Caco-2 (cell line): ENCODE measurements around the gene RNF214. TPM values are rescaled to one million over a fixed set of nuclear protein-coding genes. Genes with fewer than 3 reads are reported as not detected.

ENCODE experiments used
- BruUV-seq: library from RNA; stranded (reverse); fragments of 400-500 nt; replicated peaks from 2 replicates; lab custom pipeline; 2021; lab: Mats Ljungman, UMichigan
- CTCF ChIA-PET: fragments of 300-600 bp; sonication (Branson Sonifier 250); formaldehyde crosslinking; loops from one replicate; lab custom pipeline; 2022; ENCODE audit warnings: antibody characterized with exemption; lab: Charles Lee
- POLR2A ChIA-PET: fragments of 300-600 bp; sonication (Branson Sonifier 250); formaldehyde crosslinking; loops from one replicate; lab custom pipeline; 2022; ENCODE audit warnings: antibody characterized with exemption; lab: Charles Lee
- DNase-seq, 2 experiments: peaks; one replicate each; pipeline versions ENCODE4 v3.0.0 to v3.0.0-alpha.2; 2020 to 2022
- H3K27me3 ChIP-seq: replicated peaks from 2 replicates; pipeline ENCODE4 v1.6.0; 2011; ENCODE audit warnings: low read length; ENCODE audit not compliant: control insufficient read depth, insufficient read depth
- H3K36me3 ChIP-seq: 2 replicates; pipeline ENCODE4 v1.5.1; 2011; ENCODE audit warnings: low read length; ENCODE audit not compliant: control insufficient read depth, insufficient read depth
- H3K4me1 ChIP-seq: fragments of 250-450 bp; sonication (Bioruptor Pico); 2 replicates; pipeline ENCODE4 v1.5.1; 2020; ENCODE audit warnings: mild to moderate bottlenecking
- H3K4me3 ChIP-seq: 2 replicates; pipeline ENCODE4 v1.5.1; 2011; ENCODE audit warnings: low read depth, mild to moderate bottlenecking, control low read depth, low read length
- H3K9me3 ChIP-seq: fragments of 250-450 bp; sonication (Bioruptor Pico); 2 replicates; pipeline ENCODE4 v1.5.1; 2020; ENCODE audit warnings: mild to moderate bottlenecking, moderate library complexity
- H3K27ac Mint-ChIP-seq: one replicate; pipeline ENCODE4 v1.8.0; 2022; ENCODE audit warnings: mixed read lengths; ENCODE audit not compliant: unreplicated experiment
- H3K27me3 Mint-ChIP-seq: one replicate; pipeline ENCODE4 v1.8.0; 2022; ENCODE audit warnings: mixed read lengths; ENCODE audit not compliant: insufficient read depth, unreplicated experiment
- H3K36me3 Mint-ChIP-seq: one replicate; pipeline ENCODE4 v1.8.0; 2022; ENCODE audit warnings: mild to moderate bottlenecking, mixed read lengths; ENCODE audit not compliant: insufficient read depth, unreplicated experiment
- H3K4me1 Mint-ChIP-seq: one replicate; pipeline ENCODE4 v1.8.0; 2022; ENCODE audit warnings: low read depth, mixed read lengths; ENCODE audit not compliant: unreplicated experiment
- H3K4me3 Mint-ChIP-seq: one replicate; pipeline ENCODE4 v1.8.0; 2022; ENCODE audit warnings: mild to moderate bottlenecking, moderate library complexity, mixed read lengths; ENCODE audit not compliant: unreplicated experiment
- H3K9me3 Mint-ChIP-seq: one replicate; pipeline ENCODE4 v1.8.0; 2022; ENCODE audit warnings: mixed read lengths; ENCODE audit not compliant: unreplicated experiment
- CTCF ChIP-seq, 2 experiments: fragments of 200-600 bp in 1 of 2; IDR thresholded peaks; 1 replicate in 1 of 2; 2 replicates in 1 of 2; pipeline versions ENCODE4 v1.5.1 to v1.8.0; 2011 to 2022; ENCODE audit warnings: antibody characterized with exemption in 1 of 2, control low read depth in 1 of 2, inconsistent platforms in 1 of 2, low read depth in 1 of 2, low read length in 1 of 2, mild to moderate bottlenecking in 1 of 2, moderate library complexity in 1 of 2; ENCODE audit not compliant: insufficient read depth in 1 of 2, severe bottlenecking in 1 of 2, unreplicated experiment in 1 of 2
- intact Hi-C: fragments of 100-400 bp; cut with micrococcal nuclease; formaldehyde crosslinking; loops from one replicate; pipeline ENCODE4 v1.10.0; 2022; ENCODE audit not compliant: unreplicated experiment
- total RNA-seq: library from RNA; stranded (reverse); gene quantifications from 2 replicates; pipeline ENCODE4 v1.2.3, GENCODE V29; 2022

Gene RNF214
- total RNA-seq, 1 experiment from 2014 or later = 55.8 TPM

DNA sequence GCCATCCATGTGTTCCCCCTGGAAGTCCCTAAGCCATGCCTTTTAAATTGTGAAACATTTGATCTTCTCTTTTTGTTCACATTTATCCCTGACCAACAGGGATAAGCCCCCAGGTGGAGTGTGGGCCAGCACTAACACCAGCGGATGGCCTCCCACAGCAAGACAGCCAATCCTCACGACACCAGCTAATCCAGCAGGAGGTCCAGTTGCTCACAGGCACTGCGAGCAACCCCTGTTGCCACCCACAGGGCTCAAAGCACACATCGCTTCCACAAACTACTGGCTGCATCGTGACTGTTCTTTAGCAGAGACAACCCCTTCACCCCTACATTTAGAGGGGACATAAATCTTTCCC lies 2.6 kb upstream of the RNF214 start:
- Histone ChIP-seq H3K4me3 (no peak overlapping the region), H3K9me3 (no peaks in the 10 kb centered on the region), H3K27me3 (no peaks in the 10 kb centered on the region), H3K4me1 (peaks cover 32% of the 10 kb centered on the region), H3K36me3 (peaks cover 2% of the 10 kb centered on the region; the same call in 1 of the 2 replicates)
- no peak overlapping the region for H3K27ac Mint-ChIP-seq
- POLR2A ChIA-PET = no interaction called here
- intact Hi-C loops = no loop called here
- H3K4me3 Mint-ChIP-seq = peak overlapping the region; percentile 97
- no peak for TF ChIP-seq CTCF (IDR thresholded peaks at IDR 0.05; ENCODE audit: insufficient read depth in 1 of 2, low read depth in 1 of 2, low read length in 1 of 2, severe bottlenecking in 1 of 2, unreplicated experiment in 1 of 2)
- no peaks in the 10 kb centered on the region for H3K9me3 Mint-ChIP-seq
- CTCF ChIA-PET = interaction anchor here (1.0 kb wide), 1 partner anchor 14 kb away, joined by 3 read pairs; no protein-coding TSS in a partner anchor
- peaks cover 23% of the 10 kb centered on the region for H3K4me1 Mint-ChIP-seq
- BruUV-seq = no TSS peak
- H3K36me3 Mint-ChIP-seq = peaks cover 47% of the 10 kb centered on the region
- H3K27me3 Mint-ChIP-seq = no peaks in the 10 kb centered on the region
- DNase-seq = no peak

DNA sequence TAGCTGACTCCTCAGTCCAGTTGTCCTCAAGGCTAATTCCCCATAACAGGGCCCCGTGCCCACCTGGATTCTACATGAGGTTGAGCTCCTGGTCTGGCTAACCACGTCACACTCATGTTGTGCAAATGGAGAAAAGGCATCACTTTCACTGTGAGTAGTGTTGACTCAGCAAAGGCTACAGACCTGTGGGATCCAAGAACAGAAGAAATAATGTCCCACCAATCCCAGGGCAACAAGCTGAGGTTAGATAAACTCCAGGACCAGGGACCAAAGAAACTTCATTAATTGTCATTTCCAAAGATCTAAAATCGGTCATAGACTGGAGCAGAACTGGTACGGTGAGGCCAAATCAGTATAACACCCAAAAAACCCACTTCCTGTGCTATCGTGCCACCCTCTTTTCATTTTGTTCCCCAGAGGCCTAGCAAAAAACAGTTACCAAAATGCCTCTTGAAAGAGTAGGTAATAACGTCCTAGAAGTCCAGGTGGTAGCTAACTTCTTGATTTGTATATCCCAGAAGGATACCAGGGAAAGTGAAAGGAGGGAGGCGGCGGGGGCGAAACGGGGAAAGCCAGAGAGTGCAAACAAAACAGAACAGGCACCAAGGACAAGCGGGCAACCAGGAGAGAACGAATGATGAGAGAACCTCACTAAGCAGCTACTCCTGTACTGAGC lies 2.0 kb upstream of the RNF214 start:
- Mint-ChIP-seq H3K4me3 (peak overlapping the region; percentile 97), H3K36me3 (peaks cover 42% of the 10 kb centered on the region), H3K27ac (peak overlapping the region; percentile 95), H3K9me3 (no peaks in the 10 kb centered on the region), H3K27me3 (no peaks in the 10 kb centered on the region), H3K4me1 (peaks cover 18% of the 10 kb centered on the region)
- BruUV-seq = no TSS peak
- Histone ChIP-seq H3K36me3 (peaks cover 2% of the 10 kb centered on the region; the same call in 1 of the 2 replicates), H3K27me3 (no peaks in the 10 kb centered on the region), H3K9me3 (no peaks in the 10 kb centered on the region), H3K4me1 (peaks cover 27% of the 10 kb centered on the region), H3K4me3 (peak overlapping the region; percentile 63)
- DNase-seq = no peak
- no peak for TF ChIP-seq CTCF (IDR thresholded peaks at IDR 0.05; ENCODE audit: insufficient read depth in 1 of 2, low read depth in 1 of 2, low read length in 1 of 2, severe bottlenecking in 1 of 2, unreplicated experiment in 1 of 2)
- ChIA-PET POLR2A (interaction anchor here (0.6 kb wide), 1 partner anchor 34 kb away, joined by 3 read pairs; no protein-coding TSS in a partner anchor), CTCF (interaction anchor here (0.5 to 2.3 kb wide), 6 partner anchors 11 to 121 kb away, joined by 3 to 9 read pairs (median 5); partner anchors contain the start of gene CEP164)
- intact Hi-C loops = no loop called here

GRCh38 chr11:117230999-117231841 lies 1.3 kb upstream of the RNF214 start:
- peak in 1 of 2 experiments; percentile 47 for DNase-seq
- CTCF ChIA-PET = interaction anchor here (0.6 to 2.3 kb wide), 11 partner anchors 15 to 146 kb away, joined by 3 to 9 read pairs (median 4); partner anchors contain the start of genes CEP164 and SIDT2
- Histone ChIP-seq H3K9me3 (no peaks in the 10 kb centered on the region), H3K27me3 (no peaks in the 10 kb centered on the region), H3K36me3 (peaks cover 2% of the 10 kb centered on the region; the same call in 1 of the 2 replicates), H3K4me3 (peak overlapping the region; percentile 63), H3K4me1 (peaks cover 21% of the 10 kb centered on the region)
- TF ChIP-seq CTCF (IDR thresholded peaks at IDR 0.05; ENCODE audit: insufficient read depth in 1 of 2, low read depth in 1 of 2, low read length in 1 of 2, severe bottlenecking in 1 of 2, unreplicated experiment in 1 of 2) = no peak
- Mint-ChIP-seq H3K27me3 (no peaks in the 10 kb centered on the region), H3K36me3 (peaks cover 43% of the 10 kb centered on the region), H3K4me1 (peaks cover 16% of the 10 kb centered on the region), H3K9me3 (no peaks in the 10 kb centered on the region), H3K27ac (peak overlapping the region; percentile 95), H3K4me3 (peak overlapping the region; percentile 97)
- POLR2A ChIA-PET = interaction anchor here (0.6 to 2.0 kb wide), 2 partner anchors 34 to 96 kb away, joined by 3 to 5 read pairs; partner anchors contain the start of gene CEP164
- intact Hi-C loops = no loop called here
- BruUV-seq = TSS peak; percentile 31
